Amygdala (tissue), 56 donors: ENCODE measurements around the gene THEM5.

Experiments used
- DNase-seq, 56 donors: peaks; one replicate each; lab custom pipeline; 2025; lab: John Stamatoyannopoulos, UW

THEM5 gene

DNA sequence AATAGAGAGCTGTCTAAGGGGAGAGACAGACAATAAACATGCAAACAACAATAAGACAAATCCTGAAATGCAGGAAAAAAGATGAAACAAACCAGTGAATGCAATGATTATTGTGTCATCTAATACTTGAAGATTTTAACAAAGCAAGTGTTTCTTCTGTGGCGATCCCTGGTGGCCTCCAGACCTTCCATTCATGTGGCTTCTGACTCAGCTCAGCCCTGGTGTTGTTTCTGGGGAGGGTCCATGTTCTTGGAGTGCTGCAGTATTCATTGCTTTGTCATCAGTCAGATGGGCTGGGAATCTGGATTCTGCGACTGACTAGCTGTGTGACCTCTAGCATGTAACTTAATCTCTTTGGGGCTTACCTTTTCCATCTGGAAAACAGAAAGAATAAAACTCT is 12.4 kb downstream of the THEM5 start:
- peak in 6 of 56 donors; percentile 5 to 27 (median 10) for DNase-seq

- DNase-seq: no peak
These were observed 13.1 kb downstream of the THEM5 start for GRCh38 chr1:151840421-151840820.

- peak in 55 of 56 donors; percentile 12 to 90 (median 72) for DNase-seq
These were observed 13.8 kb downstream of the THEM5 start, which contains the start of gene C2CD4D for GRCh38 chr1:151839457-151840403. TSS of gene C2CD4D (minus strand) at chr1:151839820. CDS start at chr1:151838989, 831 bp downstream.

GRCh38 chr1:151839082-151839412 is 14.5 kb downstream of the THEM5 start:
- peak in 1 of 56 donors; percentile 33 for DNase-seq

DNA sequence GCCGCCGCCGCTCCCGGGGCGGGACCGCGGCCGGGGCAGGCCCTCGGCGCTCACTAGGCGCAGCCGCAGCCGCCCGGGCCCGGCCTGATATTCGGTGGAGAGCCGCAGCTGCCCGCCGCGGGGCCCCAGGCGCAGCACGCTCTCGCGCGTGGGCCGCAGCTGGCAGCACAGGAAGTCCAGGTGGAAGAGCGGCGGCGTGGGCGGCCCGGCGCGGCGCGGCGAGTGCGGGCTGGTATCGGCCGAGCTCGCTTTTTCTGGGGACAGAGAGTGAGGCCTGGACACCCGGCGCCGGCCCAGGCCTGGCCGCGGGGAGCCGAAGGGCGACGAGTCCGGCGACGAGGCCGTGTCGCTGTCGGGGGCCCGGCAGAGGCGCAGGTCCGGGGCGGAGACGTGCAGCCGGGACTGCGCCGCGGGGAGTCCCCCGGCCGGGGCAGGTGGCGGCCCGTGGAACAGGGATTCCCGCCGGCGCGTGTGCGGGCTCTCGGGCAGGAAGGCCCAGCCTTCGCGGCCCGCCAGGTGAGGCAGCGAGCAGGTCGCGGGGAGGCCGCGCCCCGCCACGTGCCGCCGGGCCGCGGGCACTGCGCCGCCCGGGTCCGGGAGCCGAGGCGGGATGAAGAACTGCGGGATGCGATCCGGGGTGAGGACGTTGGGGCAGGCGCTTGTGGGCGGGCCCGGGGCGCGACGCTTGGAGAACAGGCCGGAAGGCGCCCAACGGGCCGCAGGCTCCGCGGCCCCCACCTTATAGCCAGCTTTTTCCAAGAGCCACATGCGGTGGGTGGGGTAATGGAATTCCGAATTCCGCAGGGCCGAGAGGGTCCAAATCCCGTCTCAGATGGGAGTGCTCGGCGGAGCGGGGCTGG is 15.1 kb downstream of the THEM5 start:
- DNase-seq: peak in 1 of 56 donors; percentile 16

- DNase-seq: no peak
These were observed 15.7 kb downstream of the THEM5 start for GRCh38 chr1:151837884-151838221.

DNA sequence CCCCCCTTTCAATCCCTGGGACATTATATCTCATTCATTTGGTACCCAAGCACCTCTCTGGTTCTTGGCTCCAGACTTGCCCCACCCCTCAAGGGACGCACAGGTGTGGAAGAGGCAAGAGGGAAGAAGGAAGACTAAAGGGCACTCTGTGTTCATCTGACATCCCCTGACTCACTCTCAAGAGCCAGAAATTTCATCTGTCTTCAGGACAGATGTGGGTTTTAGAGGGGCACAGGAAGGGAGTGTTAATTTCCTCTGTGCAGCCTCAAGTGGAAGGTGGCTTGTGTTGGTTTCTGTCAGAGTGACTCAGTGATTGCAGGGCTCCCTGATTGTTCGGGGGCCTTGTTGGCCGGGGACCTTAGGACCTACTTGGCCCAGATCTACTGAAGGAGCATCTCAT is 16.3 kb downstream of the THEM5 start:
- DNase-seq: no peak

GRCh38 chr1:151835596-151835995 is 17.9 kb downstream of the THEM5 start:
- DNase-seq: no peak

GRCh38 chr1:151834239-151834638 is 19.3 kb downstream of the THEM5 start:
- no peak for DNase-seq

GRCh38 chr1:151833172-151833900 is 20.2 kb downstream of the THEM5 start:
- DNase-seq: peak in 1 of 56 donors; percentile 32

DNA sequence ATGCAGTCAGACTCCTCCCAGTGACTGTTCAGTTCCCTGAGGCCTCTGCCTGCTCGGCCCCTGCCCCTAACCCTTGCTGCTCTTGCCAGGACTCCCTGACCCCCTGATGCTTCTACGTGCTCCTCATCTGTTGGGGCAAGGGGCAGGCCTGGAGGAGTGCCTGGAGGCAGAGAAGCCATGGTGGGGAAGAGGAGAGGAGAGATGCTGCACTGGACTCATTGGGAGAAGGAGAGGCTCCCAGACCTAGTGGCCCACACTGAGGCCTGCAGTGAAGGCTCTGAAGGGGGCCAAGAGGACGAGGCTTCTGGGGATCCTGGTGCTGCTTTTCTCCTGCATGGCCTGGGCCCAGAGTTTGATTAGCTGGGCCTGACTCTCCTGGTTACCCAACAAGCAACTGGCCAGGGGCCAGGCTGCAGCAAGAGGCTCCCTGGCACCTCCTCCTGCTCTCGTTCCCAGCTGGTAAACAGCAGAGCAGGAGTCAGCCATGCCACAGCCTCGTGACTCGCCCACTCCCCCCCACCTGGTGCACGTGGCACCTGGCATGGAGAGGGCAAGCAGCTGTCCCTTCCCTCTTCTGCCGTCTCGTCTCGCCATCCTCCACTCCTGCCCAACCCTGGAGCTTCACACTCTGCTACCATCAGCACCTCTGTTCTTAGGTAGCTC is 21.1 kb downstream of the THEM5 start:
- DNase-seq: peak in 30 of 56 donors; percentile 4 to 67 (median 26)

- no peak for DNase-seq
These were observed 21.9 kb downstream of the THEM5 start, which contains the start of gene RORC for GRCh38 chr1:151831605-151832004. TSS of gene RORC (minus strand) at chr1:151831802. CDS start at chr1:151831764, 38 bp downstream.

GRCh38 chr1:151831256-151831591 is 22.3 kb downstream of the THEM5 start:
- no peak for DNase-seq

GRCh38 chr1:151830055-151830454 is 23.5 kb downstream of the THEM5 start:
- DNase-seq: no peak

DNA sequence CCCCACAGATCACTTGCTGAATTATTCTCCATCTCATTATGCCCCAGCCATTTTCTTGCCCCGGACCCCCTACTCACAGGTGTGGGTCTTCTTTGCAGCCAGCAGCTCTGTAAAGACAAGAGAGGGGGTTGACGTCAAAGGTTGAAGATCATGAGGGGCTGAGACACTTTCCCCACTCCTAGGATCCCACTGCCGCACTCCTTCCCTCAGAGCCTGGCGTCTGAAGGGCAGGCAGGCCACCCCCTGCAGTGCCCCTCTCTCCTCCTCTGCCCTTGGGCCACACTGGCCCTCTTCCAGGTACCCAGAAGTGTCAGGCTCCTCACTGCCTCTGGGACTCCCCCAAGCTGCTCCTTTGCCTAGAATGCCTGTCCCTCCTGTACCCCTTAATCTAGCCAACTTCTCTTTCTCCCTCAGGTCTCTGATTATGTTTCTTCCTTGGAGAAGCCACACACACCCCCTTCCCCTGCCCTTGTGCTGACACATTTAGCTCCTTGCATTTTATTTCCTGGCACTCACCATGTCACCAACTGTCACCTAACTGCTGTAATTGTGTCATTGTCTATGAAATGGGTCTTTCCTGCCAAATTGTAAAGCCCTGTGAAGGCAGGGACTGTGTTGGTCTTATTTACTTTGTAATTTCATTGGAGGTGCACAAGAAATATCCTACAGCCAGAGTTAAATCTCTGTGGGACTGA is 24.0 kb downstream of the THEM5 start:
- DNase-seq: no peak

DNA sequence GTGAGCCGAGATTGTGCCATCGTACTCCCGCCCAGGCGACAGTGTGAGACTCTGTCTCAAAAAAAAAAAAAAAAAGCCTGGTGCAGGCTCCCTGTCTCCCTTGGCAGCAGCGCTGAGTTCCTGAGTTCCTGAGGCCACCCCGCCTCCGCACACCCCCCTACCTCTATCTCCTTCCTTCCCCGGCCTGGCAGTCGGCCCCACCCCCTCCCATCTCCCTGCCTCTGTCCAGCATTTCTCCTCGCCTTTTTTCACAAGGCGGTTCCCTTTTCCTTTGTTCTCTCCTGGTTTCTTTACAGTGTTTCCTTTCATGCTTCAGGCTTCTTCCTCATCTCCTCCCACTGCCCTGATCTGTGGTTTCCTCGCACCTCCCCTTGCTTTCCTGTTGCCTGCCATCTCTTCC is 24.6 kb downstream of the THEM5 start:
- peak in 3 of 56 donors; percentile 6 to 26 (median 7) for DNase-seq

GRCh38 chr1:151827853-151828252 is 25.7 kb downstream of the THEM5 start:
- no peak for DNase-seq

- DNase-seq: no peak
These were observed 27.5 kb downstream of the THEM5 start for GRCh38 chr1:151825751-151826660.
